Neural cell (in vitro differentiated cells): ENCODE measurements around the gene GRIK2. TPM values are rescaled to one million over a fixed set of nuclear protein-coding genes. Genes with fewer than 3 reads are reported as not detected.

Source experiments
- H2AFZ ChIP-seq: fragments of 200-600, 300-800 bp; sonication (generic), shearing (Covaris generic); 2 replicates; pipeline ENCODE4 v1.6.0; 2014; ENCODE audit warnings: low read depth, mild to moderate bottlenecking, antibody characterized with exemption, low read length, moderate library complexity
- H3F3A ChIP-seq: fragments of 200-600 bp; shearing (Covaris generic); 2 replicates; pipeline ENCODE4 v1.6.1; 2016; ENCODE audit warnings: mild to moderate bottlenecking, moderate library complexity, mixed read lengths, antibody characterized with exemption, low read length; ENCODE audit not compliant: insufficient read depth, poor library complexity, severe bottlenecking
- H3K27ac ChIP-seq: fragments of 200-600, 300-800 bp; sonication (generic), shearing (Covaris generic); 2 replicates; pipeline ENCODE4 v1.5.1; 2014; ENCODE audit warnings: mild to moderate bottlenecking, low read length, moderate library complexity
- H3K27me3 ChIP-seq: fragments of 300-800, 200-600 bp; sonication (generic), shearing (Covaris generic); 2 replicates; pipeline ENCODE4 v1.6.0; 2014; ENCODE audit warnings: mild to moderate bottlenecking, low read depth, low read length, moderate library complexity; ENCODE audit not compliant: insufficient read depth
- H3K36me3 ChIP-seq: fragments of 300-800, 200-600 bp; sonication (generic), shearing (Covaris generic); 2 replicates; pipeline ENCODE4 v1.5.1; 2014; ENCODE audit warnings: mild to moderate bottlenecking, antibody characterized with exemption, low read length, moderate library complexity; ENCODE audit not compliant: insufficient read depth
- H3K4me2 ChIP-seq: fragments of 300-800, 200-600 bp; sonication (generic), shearing (Covaris generic); 2 replicates; pipeline ENCODE4 v1.6.0; 2014; ENCODE audit warnings: mild to moderate bottlenecking, low read length
- H3K4me3 ChIP-seq: fragments of 300-800, 200-600 bp; sonication (generic), shearing (Covaris generic); 2 replicates; pipeline ENCODE4 v1.5.1; 2014; ENCODE audit warnings: mild to moderate bottlenecking, low read length, moderate library complexity
- H3K79me2 ChIP-seq: fragments of 200-600 bp; shearing (Covaris generic); replicated peaks from 2 replicates; pipeline ENCODE4 v1.6.0; 2014; ENCODE audit warnings: mild to moderate bottlenecking, low read length, moderate library complexity; ENCODE audit not compliant: insufficient read depth
- H3K9ac ChIP-seq: fragments of 300-800, 200-600 bp; sonication (generic), shearing (Covaris generic); 2 replicates; pipeline ENCODE4 v1.6.1; 2016; ENCODE audit warnings: mild to moderate bottlenecking, low read length, mixed read lengths
- H3K9me2 ChIP-seq: fragments of 200-600 bp; shearing (Covaris generic); 2 replicates; pipeline ENCODE4 v1.6.1; 2016; ENCODE audit warnings: mild to moderate bottlenecking, low read length, mixed read lengths; ENCODE audit not compliant: insufficient read depth
- H3K9me3 ChIP-seq: fragments of 200-600, 300-800 bp; sonication (generic), shearing (Covaris generic); 2 replicates; pipeline ENCODE4 v1.6.1; 2016; ENCODE audit warnings: mild to moderate bottlenecking, mixed run types, low read length, moderate library complexity, mixed read lengths
- H4K20me1 ChIP-seq: fragments of 200-600 bp; shearing (Covaris generic); 2 replicates; pipeline ENCODE4 v1.6.1; 2016; ENCODE audit warnings: mild to moderate bottlenecking, mixed run types; ENCODE audit not compliant: insufficient read depth
- EP300 ChIP-seq: fragments of 450-650 bp; conservative IDR thresholded peaks from 2 replicates; pipeline ENCODE4 v1.6.1; 2014; ENCODE audit warnings: antibody characterized with exemption, mild to moderate bottlenecking, moderate library complexity; ENCODE audit not compliant: poor library complexity, severe bottlenecking
- EZH2 ChIP-seq: fragments of 200-600, 300-800 bp; shearing (Covaris generic), sonication (generic); IDR thresholded peaks from 2 replicates; pipeline ENCODE4 v1.6.1; 2014; ENCODE audit warnings: antibody characterized with exemption, low read length, borderline replicate concordance, mild to moderate bottlenecking; ENCODE audit not compliant: insufficient read depth, poor library complexity, severe bottlenecking
- MXI1 ChIP-seq: fragments of 450-650 bp; conservative IDR thresholded peaks from 2 replicates; pipeline ENCODE4 v1.6.1; 2014; ENCODE audit warnings: antibody characterized with exemption, mild to moderate bottlenecking; ENCODE audit not compliant: poor library complexity, severe bottlenecking
- POLR2AphosphoS5 ChIP-seq: IDR thresholded peaks from 2 replicates; pipeline ENCODE4 v1.6.1; 2012
- RAD21 ChIP-seq: fragments of 450-650 bp; conservative IDR thresholded peaks from 2 replicates; pipeline ENCODE4 v1.6.1; 2014; ENCODE audit warnings: antibody characterized with exemption, mild to moderate bottlenecking, moderate library complexity
- SMC3 ChIP-seq: fragments of 450-650 bp; conservative IDR thresholded peaks from 2 replicates; pipeline ENCODE4 v1.6.1; 2014; ENCODE audit warnings: antibody characterized with exemption, mild to moderate bottlenecking, moderate library complexity; ENCODE audit not compliant: poor library complexity
- TAF1 ChIP-seq: IDR thresholded peaks from 2 replicates; pipeline ENCODE4 v1.6.1; 2012; ENCODE audit warnings: low read depth
- polyA plus RNA-seq: library from polyadenylated mRNA; depleted of rRNA; stranded (reverse); fragments of >200 nt; gene quantifications from 2 replicates; pipeline ENCODE4 v1.2.3, GENCODE V29; 2014
- TF ChIP-seq, protein P1 (sequence below): fragments of 450-650 bp; IDR thresholded peaks from 2 replicates; pipeline ENCODE4 v1.5.1; 2014; ENCODE audit warnings: antibody characterized with exemption, mild to moderate bottlenecking, moderate library complexity; ENCODE audit not compliant: poor library complexity, severe bottlenecking
- TF ChIP-seq, protein P2 (sequence below): IDR thresholded peaks from 2 replicates; pipeline ENCODE4 v1.6.1; 2012; ENCODE audit warnings: borderline replicate concordance

The GRIK2 gene
- polyA plus RNA-seq, 1 donor from 2014 or later: 106 TPM

DNA sequence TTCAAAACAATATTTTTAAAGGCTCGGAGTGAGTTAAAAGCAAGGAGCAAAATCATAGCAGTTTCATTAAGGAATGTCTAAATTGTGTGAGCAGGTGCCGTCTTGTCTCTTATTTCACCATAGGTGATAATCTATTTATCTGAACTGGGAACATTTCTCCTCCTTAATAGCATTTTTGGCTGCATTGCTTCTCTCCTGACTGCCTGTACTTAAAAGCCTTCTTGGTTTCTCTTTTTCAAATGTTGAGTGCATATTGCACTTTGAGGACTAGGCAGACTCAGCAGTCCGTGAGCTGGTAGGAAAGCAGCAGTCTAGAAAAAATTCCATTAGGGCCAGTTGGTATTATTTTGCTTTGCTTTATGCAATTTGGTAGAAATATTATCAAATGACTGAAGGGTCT is 645.9 kb downstream of the GRIK2 start:
- no peak overlapping the region for H3K4me2 ChIP-seq
- no peak overlapping the region for H2AFZ ChIP-seq
- H4K20me1 ChIP-seq: no peaks in the 10 kb centered on the region
- H3K27ac ChIP-seq: no peak overlapping the region
- TF ChIP-seq, protein P1, sequence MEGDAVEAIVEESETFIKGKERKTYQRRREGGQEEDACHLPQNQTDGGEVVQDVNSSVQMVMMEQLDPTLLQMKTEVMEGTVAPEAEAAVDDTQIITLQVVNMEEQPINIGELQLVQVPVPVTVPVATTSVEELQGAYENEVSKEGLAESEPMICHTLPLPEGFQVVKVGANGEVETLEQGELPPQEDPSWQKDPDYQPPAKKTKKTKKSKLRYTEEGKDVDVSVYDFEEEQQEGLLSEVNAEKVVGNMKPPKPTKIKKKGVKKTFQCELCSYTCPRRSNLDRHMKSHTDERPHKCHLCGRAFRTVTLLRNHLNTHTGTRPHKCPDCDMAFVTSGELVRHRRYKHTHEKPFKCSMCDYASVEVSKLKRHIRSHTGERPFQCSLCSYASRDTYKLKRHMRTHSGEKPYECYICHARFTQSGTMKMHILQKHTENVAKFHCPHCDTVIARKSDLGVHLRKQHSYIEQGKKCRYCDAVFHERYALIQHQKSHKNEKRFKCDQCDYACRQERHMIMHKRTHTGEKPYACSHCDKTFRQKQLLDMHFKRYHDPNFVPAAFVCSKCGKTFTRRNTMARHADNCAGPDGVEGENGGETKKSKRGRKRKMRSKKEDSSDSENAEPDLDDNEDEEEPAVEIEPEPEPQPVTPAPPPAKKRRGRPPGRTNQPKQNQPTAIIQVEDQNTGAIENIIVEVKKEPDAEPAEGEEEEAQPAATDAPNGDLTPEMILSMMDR: no peak
- TF ChIP-seq MXI1: no peak
- no peak for TF ChIP-seq TAF1
- TF ChIP-seq POLR2AphosphoS5: no peak
- TF ChIP-seq EP300: no peak
- no peak for TF ChIP-seq SMC3
- no peak for TF ChIP-seq RAD21
- TF ChIP-seq EZH2: no peak
- TF ChIP-seq, protein P2, sequence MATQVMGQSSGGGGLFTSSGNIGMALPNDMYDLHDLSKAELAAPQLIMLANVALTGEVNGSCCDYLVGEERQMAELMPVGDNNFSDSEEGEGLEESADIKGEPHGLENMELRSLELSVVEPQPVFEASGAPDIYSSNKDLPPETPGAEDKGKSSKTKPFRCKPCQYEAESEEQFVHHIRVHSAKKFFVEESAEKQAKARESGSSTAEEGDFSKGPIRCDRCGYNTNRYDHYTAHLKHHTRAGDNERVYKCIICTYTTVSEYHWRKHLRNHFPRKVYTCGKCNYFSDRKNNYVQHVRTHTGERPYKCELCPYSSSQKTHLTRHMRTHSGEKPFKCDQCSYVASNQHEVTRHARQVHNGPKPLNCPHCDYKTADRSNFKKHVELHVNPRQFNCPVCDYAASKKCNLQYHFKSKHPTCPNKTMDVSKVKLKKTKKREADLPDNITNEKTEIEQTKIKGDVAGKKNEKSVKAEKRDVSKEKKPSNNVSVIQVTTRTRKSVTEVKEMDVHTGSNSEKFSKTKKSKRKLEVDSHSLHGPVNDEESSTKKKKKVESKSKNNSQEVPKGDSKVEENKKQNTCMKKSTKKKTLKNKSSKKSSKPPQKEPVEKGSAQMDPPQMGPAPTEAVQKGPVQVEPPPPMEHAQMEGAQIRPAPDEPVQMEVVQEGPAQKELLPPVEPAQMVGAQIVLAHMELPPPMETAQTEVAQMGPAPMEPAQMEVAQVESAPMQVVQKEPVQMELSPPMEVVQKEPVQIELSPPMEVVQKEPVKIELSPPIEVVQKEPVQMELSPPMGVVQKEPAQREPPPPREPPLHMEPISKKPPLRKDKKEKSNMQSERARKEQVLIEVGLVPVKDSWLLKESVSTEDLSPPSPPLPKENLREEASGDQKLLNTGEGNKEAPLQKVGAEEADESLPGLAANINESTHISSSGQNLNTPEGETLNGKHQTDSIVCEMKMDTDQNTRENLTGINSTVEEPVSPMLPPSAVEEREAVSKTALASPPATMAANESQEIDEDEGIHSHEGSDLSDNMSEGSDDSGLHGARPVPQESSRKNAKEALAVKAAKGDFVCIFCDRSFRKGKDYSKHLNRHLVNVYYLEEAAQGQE: no peak
- H3K36me3 ChIP-seq: no peaks in the 10 kb centered on the region
- H3K9me3 ChIP-seq: no peaks in the 10 kb centered on the region
- H3K9ac ChIP-seq: no peak overlapping the region
- H3K27me3 ChIP-seq: no peaks in the 10 kb centered on the region
- no peak overlapping the region for H3K4me3 ChIP-seq
- H3F3A ChIP-seq: no peaks in the 10 kb centered on the region
- no peaks in the 10 kb centered on the region for H3K9me2 ChIP-seq
- no peaks in the 10 kb centered on the region for H3K79me2 ChIP-seq

- Histone ChIP-seq H2AFZ (no peak overlapping the region), H3K9me2 (no peaks in the 10 kb centered on the region), H3K27me3 (no peaks in the 10 kb centered on the region), H3K4me2 (no peak overlapping the region), H3K4me3 (no peak overlapping the region), H4K20me1 (no peaks in the 10 kb centered on the region), H3K9me3 (no peaks in the 10 kb centered on the region), H3F3A (no peaks in the 10 kb centered on the region), H3K36me3 (no peaks in the 10 kb centered on the region), H3K9ac (no peak overlapping the region), H3K79me2 (no peaks in the 10 kb centered on the region), H3K27ac (no peak overlapping the region)
- TF ChIP-seq EP300 (no peak), RAD21 (no peak), POLR2AphosphoS5 (no peak)
- TF ChIP-seq, protein P1: no peak
Measured at GRCh38 chr6:102051001-102051400, 657.5 kb downstream of the GRIK2 start.
